ENCODE measurements around the gene SLC2A9. TPM values are rescaled to one million over a fixed set of nuclear protein-coding genes. Genes with fewer than 3 reads are reported as not detected.
"Not testable (repeated sequence)": the region's sequence is repeated elsewhere in the genome, so short reads cannot be mapped to it uniquely, and the experiment has no call there.

The SLC2A9 gene
- total RNA-seq, 1 donor from 2014 or later = 0.72 TPM

GRCh38 chr4:9903317-9903716 lies 118.0 kb downstream of the SLC2A9 start:
- no peak for TF ChIP-seq CTCF (IDR thresholded peaks at IDR 0.05)
- H3K27ac Mint-ChIP-seq (ENCODE audit: unreplicated experiment) = no peak overlapping the region
- H3K27me3 Mint-ChIP-seq (ENCODE audit: low read depth) = peaks cover 15% of the 10 kb centered on the region
- no peak overlapping the region for H3K4me3 Mint-ChIP-seq (ENCODE audit: unreplicated experiment)
- DNase-seq (ENCODE audit: low spot score) = no peak
- no peaks in the 10 kb centered on the region for H3K36me3 Mint-ChIP-seq (ENCODE audit: low read depth)
- no peaks in the 10 kb centered on the region for H3K9me3 Mint-ChIP-seq (ENCODE audit: low read depth)
- no peaks in the 10 kb centered on the region for H3K4me1 Mint-ChIP-seq (ENCODE audit: low read depth)

- H3K36me3 Mint-ChIP-seq (ENCODE audit: low read depth) = no peaks in the 10 kb centered on the region
- no peak overlapping the region for H3K27ac Mint-ChIP-seq (ENCODE audit: unreplicated experiment)
- H3K9me3 Mint-ChIP-seq (ENCODE audit: low read depth) = no peaks in the 10 kb centered on the region
- no peak overlapping the region for H3K4me3 Mint-ChIP-seq (ENCODE audit: unreplicated experiment)
- peaks cover 20% of the 10 kb centered on the region for H3K27me3 Mint-ChIP-seq (ENCODE audit: low read depth)
- H3K4me1 Mint-ChIP-seq (ENCODE audit: low read depth) = no peaks in the 10 kb centered on the region
- DNase-seq (ENCODE audit: low spot score) = no peak
- TF ChIP-seq CTCF (IDR thresholded peaks at IDR 0.05) = no peak
Observed at GRCh38 chr4:9901257-9901656, 120.0 kb downstream of the SLC2A9 start.

GRCh38 chr4:9900633-9901032 lies 120.7 kb downstream of the SLC2A9 start:
- not testable (repeated sequence) for DNase-seq (ENCODE audit: low spot score); H3K27ac Mint-ChIP-seq (ENCODE audit: unreplicated experiment); H3K4me1 Mint-ChIP-seq (ENCODE audit: low read depth); H3K9me3 Mint-ChIP-seq (ENCODE audit: low read depth); H3K36me3 Mint-ChIP-seq (ENCODE audit: low read depth); H3K4me3 Mint-ChIP-seq (ENCODE audit: unreplicated experiment)
- H3K27me3 Mint-ChIP-seq (ENCODE audit: low read depth) = peaks cover 26% of the 10 kb centered on the region

GRCh38 chr4:9899306-9900055 lies 121.8 kb downstream of the SLC2A9 start:
- H3K36me3 Mint-ChIP-seq (ENCODE audit: low read depth) = no peaks in the 10 kb centered on the region
- DNase-seq (ENCODE audit: low spot score) = no peak
- H3K4me3 Mint-ChIP-seq (ENCODE audit: unreplicated experiment) = no peak overlapping the region
- no peak overlapping the region for H3K27ac Mint-ChIP-seq (ENCODE audit: unreplicated experiment)
- TF ChIP-seq CTCF (IDR thresholded peaks at IDR 0.05) = no peak
- H3K4me1 Mint-ChIP-seq (ENCODE audit: low read depth) = no peaks in the 10 kb centered on the region
- H3K27me3 Mint-ChIP-seq (ENCODE audit: low read depth) = peaks cover 30% of the 10 kb centered on the region
- H3K9me3 Mint-ChIP-seq (ENCODE audit: low read depth) = no peaks in the 10 kb centered on the region

GRCh38 chr4:9898596-9899305 lies 122.5 kb downstream of the SLC2A9 start:
- peak; percentile 43 for TF ChIP-seq CTCF (IDR thresholded peaks at IDR 0.05)
- H3K9me3 Mint-ChIP-seq (ENCODE audit: low read depth) = no peaks in the 10 kb centered on the region
- H3K4me3 Mint-ChIP-seq (ENCODE audit: unreplicated experiment) = no peak overlapping the region
- no peaks in the 10 kb centered on the region for H3K36me3 Mint-ChIP-seq (ENCODE audit: low read depth)
- no peak for DNase-seq (ENCODE audit: low spot score)
- H3K4me1 Mint-ChIP-seq (ENCODE audit: low read depth) = no peaks in the 10 kb centered on the region
- peaks cover 35% of the 10 kb centered on the region for H3K27me3 Mint-ChIP-seq (ENCODE audit: low read depth)
- H3K27ac Mint-ChIP-seq (ENCODE audit: unreplicated experiment) = no peak overlapping the region
